ENCODE results near the gene ZNF92.
"Not testable (repeated sequence)": the region's sequence is repeated elsewhere in the genome, so short reads cannot be mapped to it uniquely, and the experiment has no call there.

ZNF92 gene

DNA sequence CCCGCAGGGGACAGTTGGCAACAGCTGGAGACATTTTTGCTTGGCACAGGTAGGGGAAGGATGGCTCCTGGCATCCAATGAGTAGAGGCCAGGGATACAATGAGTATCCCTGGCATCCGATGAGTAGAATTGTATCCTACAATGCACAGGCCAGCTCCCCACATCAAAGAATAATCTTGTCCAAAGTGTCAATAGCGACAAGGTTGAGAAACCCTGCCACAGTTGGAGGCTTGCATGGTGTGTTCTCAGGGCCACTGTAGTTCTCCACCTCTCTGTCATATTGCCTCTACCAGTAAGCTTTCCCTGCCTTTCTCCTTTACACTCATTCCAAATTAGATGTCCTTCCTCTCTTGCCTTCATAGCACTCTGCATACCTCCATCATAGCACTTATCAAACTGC, 60.7 kb downstream of the ZNF92 start:
- TF ChIP-seq ZFX (IDR thresholded peaks at IDR 0.05) (no peak), CTCF (conservative IDR thresholded peaks at IDR 0.05) (no peak)
- H3K27ac ChIP-seq = no peak overlapping the region

DNA sequence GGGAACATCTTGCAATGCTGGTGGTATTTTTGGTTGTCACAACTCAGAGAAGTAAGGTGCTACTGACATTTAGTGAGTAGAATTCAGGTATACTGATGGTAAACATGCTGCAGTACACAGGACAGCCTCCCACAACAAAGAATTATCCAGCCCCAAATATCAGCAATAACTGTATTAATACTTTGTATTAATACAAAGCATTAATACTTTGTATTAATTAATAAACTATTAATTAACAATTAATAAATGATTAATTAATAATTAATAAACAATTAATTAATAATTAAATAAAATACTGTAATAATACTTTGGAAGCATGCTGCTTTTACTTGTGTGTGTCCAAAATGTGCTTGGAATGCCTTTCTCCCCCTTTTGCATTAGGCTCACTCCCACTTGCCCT, 62.5 kb downstream of the ZNF92 start:
- no peak overlapping the region for H3K27ac ChIP-seq
- no peak for TF ChIP-seq CTCF (conservative IDR thresholded peaks at IDR 0.05)
- TF ChIP-seq ZFX (IDR thresholded peaks at IDR 0.05) = no peak

DNA sequence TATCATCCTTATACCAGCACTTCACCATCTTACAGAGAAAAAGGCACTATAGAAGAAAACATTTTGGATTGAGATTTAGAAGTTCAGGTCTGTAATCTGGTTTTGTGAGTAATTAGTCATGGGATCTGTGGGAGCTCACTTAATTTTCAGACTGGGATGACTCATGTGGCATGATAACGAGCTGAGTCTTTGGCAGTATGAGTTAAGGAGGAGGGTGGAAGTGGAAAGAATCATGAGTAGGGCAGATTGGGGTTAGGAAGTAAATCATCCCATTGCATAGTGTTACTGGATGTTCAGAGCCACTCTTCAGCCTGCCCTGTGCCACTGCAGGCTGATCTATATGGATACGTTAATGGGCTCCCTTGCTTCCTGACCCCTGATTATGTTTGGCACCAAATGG, 64.9 kb downstream of the ZNF92 start:
- no peak overlapping the region for H3K27ac ChIP-seq
- TF ChIP-seq CTCF (conservative IDR thresholded peaks at IDR 0.05) (no peak), ZFX (IDR thresholded peaks at IDR 0.05) (no peak)

DNA sequence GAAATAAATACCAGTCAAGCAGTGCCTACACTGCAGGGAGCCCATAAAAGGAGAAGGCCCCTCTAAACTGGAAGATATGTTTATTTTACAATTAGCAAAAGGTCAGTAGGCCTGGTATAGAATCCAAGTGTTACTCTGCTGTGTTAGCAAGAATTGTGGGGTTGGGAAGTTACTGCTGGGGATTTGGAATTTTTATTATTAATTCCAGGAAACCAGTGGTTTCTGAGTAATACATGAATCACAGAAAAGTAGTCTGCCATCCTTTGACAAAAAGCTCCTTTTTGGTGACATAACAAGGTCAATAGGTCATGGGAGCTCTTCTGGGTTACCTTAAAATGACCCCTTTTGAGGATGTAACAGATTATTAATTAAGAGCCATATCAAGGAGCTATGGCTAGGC, 67.4 kb downstream of the ZNF92 start:
- TF ChIP-seq CTCF (conservative IDR thresholded peaks at IDR 0.05) (no peak), ZFX (IDR thresholded peaks at IDR 0.05) (no peak)
- H3K27ac ChIP-seq = no peak overlapping the region

DNA sequence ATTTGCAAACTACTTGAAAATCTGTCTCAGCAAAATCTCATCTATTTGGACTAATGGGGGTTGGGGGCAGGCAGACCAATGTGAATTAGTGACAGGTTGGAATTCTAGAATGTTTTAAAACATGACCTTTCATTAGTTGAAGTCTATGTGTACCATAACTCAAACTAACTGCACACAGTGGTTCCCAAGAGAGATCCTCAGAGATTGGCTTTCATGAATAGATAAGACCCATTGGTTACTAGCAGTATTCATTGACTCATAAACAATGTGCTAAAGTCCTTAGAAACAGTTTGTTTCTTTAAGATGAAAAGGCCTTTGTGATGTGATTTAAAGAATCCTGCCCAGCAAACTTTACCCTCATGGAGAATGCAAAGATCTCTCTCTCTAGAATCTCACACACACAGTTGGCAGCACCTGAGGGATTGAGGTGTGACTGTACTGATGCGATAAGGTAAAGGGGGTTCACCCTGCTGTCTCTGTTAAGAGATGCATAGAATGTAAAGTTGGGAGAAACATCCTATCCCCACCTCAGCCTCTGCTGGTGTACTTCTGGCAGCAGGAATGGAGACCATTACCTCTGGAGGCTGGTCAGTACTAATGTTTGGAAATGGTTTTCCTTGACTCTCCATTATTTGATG, 70.7 kb downstream of the ZNF92 start:
- TF ChIP-seq ZFX (IDR thresholded peaks at IDR 0.05) (no peak), CTCF (conservative IDR thresholded peaks at IDR 0.05) (no peak)
- H3K27ac ChIP-seq = no peak overlapping the region

DNA sequence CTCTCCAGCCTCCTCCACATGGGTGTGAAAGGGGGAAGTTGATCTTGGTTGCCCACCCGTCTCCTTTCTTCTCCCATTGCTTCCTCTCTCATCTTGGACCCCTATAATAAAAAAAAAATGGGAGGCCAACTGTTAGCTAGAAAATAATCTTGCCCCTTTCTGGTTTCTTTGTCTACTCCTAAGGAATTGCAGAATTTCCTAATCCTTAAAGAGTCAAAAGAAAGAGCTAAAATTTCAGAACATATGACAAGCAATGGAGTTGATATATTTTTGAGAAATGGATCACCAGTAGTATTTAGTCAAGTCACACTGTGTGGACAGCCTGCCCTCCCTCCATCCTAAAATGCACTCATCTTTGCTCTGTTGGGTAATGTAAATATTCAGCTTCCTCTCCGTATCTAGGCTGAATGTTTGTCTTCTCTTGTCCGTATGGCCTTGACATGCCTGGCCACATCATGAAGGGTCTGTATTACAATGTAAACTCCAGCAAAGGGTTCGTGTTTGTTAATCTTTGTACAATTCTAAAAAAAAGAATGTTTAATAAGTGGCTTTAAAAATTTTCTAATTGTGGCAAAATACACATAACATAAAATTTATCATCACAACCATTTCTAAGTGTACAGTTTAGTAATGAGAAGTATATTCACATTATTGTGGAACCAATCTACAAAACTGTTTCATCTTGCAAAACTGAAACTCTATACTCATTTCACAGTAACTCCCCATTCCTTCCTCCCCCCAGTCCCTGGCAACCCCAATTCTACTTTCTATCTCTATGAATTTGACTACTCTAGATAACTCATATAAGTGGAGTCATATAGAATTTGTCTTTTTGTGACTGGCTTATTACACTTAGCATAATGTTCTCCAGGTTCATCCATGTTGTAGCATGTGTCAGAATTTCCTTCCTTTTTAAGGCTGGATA, 71.5 kb downstream of the ZNF92 start:
- TF ChIP-seq ZFX (IDR thresholded peaks at IDR 0.05) (no peak), CTCF (conservative IDR thresholded peaks at IDR 0.05) (no peak)

DNA sequence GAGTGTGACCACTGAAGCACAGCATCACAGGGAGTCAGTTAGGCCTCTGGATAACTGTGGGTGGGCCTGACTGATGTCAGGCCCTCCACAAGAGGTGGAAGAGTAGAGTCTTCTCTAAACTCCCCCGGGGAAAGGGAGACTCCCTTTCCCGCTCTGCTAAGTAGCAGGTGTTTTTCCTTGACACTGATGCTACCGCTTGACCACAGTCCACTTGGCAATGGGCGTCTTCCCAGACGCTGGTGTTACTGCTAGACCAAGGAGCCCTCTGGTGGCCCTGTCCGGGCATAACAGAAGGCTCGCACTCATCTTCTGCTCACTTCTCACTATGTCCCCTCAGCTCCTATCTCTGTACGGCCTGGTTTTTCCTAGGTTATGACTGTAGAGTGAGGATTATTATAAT, 73.4 kb downstream of the ZNF92 start:
- peak; percentile 29 for TF ChIP-seq CTCF (conservative IDR thresholded peaks at IDR 0.05)
- not testable (repeated sequence) for H3K27ac ChIP-seq

More for the DNA sequence above, 71.5 kb downstream of the ZNF92 start:
- H3K27ac ChIP-seq = no peak overlapping the region
